HG02970 (cell line): ENCODE measurements around the gene USP5.

ENCODE experiments used
- ATAC-seq: cut with Tn5 transposase; IDR thresholded peaks from one replicate; pipeline ENCODE4 v1.9.1; 2021; ENCODE audit warnings: mild to moderate bottlenecking, moderate library complexity, moderate number of reproducible peaks; ENCODE audit not compliant: unreplicated experiment, low FRiP score

USP5 gene

DNA sequence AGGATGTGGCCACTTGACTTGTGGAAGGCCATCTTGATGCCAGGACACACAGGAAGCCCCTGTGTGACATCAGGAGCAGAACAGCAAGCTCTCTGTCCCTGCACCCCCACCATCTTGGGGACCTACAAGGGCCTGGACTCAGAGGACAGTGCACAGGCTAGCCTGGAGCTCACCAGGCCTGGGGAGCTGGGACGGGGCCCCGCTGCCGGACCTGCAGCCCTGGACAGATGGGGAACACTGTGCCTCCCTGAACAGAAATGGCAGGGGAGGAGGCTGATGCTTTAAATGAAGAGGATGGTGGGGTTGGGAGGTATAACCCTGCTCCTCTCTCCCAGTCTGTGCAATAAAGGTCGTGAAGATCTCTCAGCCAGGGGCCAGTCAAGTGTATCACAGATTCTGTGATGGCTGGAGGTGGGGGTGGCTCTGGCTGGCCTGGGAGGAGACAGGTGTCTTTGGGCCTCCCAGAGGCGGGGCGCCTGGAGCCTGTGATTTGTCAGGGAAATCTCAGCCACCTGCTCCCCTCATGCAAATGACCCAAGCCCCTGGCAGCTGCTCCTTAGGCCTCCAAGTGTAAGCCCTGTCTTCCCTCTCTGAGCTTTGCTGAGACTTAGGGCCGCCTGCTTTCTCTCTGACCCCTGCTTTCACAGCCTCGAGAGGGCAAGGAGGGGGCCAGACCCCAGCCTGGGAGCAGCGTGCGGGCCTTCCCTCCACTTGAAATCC is 12.3 kb upstream of the USP5 start:
- no peak for ATAC-seq

DNA sequence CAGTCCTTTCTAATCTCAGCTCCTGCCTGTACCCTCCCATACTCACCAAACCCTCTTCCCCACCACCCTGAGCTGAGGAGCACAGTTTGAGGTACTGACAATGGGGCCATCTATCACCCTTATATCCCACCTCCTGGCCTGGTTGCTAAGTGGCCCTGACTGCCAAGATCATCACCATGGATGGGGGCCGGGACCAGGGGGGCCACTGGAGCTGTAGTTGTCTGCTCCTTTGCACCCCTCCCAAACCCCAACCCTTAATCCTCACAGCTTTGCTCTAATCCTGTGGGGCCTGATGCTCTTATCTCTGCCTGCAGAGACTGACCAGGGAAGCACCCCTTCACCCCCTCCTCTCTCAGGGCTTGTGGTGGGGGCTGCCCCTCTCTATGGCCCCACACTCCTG is 11.6 kb upstream of the USP5 start:
- ATAC-seq: no peak

DNA sequence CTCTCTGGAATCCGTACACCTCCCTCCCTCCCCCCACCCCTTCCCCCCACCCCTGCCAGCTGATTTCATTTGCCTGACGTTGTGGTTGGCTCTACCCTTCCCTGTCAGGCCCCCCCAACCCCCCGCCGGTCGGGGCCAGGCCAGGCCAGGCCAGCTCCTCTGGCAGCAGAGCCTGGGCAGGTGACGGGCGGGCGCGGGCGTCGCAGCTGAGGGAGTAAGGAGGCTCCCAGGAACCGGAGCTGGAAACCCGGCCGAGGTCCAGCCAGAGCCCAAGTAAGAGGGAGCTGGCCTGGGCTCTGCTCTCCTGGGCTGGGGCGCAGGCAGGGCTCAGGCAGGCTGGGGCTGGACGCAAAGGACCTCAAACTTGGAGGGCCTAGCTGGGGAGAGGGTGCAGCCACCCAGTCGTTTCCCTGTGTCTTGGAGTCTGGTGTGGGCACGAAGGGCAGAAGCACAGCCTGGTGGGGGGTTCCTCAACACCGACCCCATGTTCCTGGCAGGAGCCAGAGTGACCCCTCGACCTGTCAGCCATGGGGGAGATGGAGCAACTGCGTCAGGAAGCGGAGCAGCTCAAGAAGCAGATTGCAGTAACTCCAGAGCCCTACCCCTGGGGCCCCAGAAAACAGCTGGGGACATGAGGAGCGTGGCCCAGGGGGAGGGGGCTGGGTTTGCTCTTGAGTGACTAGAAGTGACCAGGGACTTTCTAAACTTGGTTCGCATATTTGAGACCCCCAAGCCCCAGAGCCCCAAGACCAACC is 11.0 kb upstream of the USP5 start, which contains the start of gene GNB3:
GNB3 (plus strand) TSS at position 165 of the 755 bp plus-strand sequence; CDS start at position 528, 363 bp downstream.
- no peak for ATAC-seq

DNA sequence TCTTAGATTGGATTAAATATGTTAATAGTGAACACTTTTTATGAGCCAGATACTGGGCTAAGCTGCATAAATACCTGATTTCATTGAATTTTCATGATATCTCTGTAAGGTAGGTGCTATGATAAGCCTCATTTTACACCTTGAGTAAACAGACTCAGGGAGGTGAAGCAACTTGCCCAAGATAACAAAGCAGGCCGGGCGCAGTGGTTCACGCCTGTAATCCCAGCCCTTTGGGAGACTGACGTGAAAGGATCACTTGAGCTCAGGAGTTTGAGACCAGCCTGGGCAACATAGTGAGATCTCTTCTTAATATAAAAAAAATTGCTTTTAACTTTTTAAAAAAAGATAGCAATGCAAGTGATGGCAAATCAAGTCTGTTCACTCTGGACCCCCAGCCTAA is 9.9 kb upstream of the USP5 start:
- no peak for ATAC-seq

DNA sequence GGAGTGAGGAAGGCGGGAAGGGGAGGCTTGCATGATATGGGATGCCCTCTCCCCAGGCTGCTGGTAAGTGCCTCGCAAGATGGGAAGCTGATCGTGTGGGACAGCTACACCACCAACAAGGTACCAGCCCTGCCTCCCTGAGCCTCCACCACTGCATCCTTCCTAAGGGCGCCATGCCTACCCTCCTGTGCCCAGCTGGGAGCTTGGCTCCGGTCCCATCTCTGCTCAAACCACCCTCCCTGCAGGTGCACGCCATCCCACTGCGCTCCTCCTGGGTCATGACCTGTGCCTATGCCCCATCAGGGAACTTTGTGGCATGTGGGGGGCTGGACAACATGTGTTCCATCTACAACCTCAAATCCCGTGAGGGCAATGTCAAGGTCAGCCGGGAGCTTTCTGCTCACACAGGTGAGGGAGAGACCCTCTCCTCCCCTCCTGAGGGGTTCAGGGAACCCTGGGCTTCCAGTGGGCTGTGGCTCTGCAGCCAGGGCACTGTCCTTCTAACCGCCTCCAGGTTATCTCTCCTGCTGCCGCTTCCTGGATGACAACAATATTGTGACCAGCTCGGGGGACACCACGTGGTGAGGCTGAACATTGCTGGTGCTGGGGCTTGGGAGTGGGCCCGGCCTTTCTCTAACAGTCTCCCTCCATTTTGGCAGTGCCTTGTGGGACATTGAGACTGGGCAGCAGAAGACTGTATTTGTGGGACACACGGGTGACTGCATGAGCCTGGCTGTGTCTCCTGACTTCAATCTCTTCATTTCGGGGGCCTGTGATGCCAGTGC is 8.6 kb upstream of the USP5 start:
- no peak for ATAC-seq

DNA sequence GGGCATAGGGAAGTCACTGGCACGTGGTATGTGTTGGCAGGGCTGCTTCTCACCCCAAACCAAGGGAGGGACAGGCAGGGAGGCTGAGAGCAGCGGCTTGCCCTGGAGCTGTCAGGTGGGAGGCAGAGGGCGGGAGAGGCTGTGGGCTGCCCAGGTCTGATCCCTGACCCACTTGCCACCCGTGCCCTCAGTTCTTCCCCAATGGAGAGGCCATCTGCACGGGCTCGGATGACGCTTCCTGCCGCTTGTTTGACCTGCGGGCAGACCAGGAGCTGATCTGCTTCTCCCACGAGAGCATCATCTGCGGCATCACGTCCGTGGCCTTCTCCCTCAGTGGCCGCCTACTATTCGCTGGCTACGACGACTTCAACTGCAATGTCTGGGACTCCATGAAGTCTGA is 6.6 kb upstream of the USP5 start:
- no peak for ATAC-seq

GRCh38 chr12:6846316-6846869 is 5.6 kb upstream of the USP5 start:
- ATAC-seq: no peak

- no peak for ATAC-seq
Measured at GRCh38 chr12:6847676-6848075, 4.3 kb upstream of the USP5 start.

GRCh38 chr12:6849427-6849826 is 2.5 kb upstream of the USP5 start:
- no peak for ATAC-seq

- ATAC-seq: no peak
Measured at GRCh38 chr12:6849976-6850560, 1.9 kb upstream of the USP5 start.

- no peak for ATAC-seq
Measured at GRCh38 chr12:6850796-6851152, 1.2 kb upstream of the USP5 start.

DNA sequence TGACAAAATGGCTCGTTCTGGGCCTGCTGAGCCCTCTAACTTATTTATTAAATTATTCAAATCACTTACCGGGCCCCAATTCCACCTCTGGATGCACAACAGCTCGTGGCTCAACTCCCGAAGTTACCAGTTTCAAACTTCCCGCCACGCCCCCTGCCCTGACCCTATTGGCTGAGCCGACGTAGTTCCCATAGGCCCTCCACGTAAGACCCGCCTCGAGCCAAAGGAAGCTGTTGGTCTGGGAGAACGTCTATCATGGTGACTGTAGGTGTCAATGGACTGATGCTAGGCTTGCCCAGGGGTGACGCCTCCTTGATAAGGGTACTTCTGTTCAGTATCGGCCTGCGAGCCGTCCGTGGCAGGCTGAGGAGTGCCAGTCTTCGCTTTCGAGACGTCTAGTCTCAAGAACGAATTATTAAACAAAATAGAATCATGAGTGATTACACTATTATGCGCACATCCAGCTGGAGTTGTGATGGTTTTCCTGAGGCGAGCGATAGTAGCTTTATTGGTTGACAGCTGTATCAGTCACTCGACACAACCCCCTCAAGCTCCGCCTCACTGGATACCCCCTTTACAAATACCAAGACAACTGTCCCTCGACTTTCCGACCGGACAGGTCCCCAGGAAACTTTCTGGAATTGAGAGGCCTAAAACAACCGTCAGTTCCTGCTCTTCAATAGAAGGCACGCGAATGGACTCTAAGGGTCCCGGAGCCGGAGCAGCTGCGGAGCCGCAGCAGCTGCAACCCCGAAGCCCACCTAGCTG is 613 bp upstream of the USP5 start, which contains the start of gene CDCA3:
CDCA3 (minus strand) TSS at position 134 of the 768 bp plus-strand sequence. CDS start 334 bp downstream, outside the sequence.
- ATAC-seq: peak; percentile 48

DNA sequence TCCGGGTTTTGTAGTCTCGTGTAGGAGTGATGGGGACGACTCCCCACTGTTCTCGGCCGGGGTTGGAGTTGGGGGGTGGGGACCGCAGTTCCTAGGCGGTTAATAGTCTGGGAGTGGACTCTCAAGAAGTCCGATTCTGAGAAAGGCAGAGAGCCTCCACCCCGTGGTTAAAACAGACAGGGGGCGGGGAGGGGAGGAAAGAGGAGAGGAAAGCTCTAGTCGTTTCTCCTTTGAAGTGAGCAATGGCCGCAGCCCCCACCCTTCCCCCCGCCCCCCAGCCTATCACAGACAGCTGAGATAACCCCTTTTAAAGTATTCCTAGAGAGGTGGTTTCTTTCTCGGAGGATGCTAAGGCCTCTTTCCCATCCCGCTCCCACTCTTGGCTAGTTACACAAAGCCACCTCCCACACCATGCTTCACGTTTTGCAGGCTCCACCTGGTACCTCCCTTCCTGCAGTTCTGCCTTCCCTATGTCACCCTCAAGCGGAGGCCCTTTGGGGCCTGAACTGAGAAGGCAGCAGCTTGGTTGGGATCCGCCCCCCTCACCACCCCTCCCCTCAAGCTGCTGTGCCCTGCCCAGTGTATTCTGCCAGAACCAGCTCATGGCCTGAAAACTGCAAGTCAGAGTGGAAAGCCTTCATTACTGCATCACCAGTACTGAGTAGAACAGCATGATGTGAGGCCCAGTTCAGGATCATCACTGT is 853 bp downstream of the USP5 start:
- no peak for ATAC-seq

GRCh38 chr12:6853626-6854025 is 1.7 kb downstream of the USP5 start:
- ATAC-seq: no peak

DNA sequence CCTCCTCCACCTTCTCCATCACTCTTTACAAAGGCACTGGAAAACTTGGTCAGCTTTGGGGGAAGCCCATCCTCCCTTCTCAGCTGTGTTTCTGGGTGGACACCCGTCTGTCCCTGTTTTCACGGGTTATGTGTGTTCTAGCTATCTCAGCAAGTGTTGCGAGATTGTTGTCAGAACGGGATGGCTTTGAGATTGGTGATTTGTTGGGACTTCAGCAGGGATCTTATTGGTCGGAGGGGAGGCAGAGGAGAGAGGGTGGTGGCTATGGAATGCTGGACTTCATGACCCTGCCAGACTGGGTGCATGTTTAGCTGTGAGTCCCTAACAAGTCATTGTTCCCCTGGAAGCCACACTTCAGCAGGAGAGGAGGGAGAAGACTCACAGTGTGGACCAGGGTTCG is 2.1 kb downstream of the USP5 start:
- no peak for ATAC-seq

DNA sequence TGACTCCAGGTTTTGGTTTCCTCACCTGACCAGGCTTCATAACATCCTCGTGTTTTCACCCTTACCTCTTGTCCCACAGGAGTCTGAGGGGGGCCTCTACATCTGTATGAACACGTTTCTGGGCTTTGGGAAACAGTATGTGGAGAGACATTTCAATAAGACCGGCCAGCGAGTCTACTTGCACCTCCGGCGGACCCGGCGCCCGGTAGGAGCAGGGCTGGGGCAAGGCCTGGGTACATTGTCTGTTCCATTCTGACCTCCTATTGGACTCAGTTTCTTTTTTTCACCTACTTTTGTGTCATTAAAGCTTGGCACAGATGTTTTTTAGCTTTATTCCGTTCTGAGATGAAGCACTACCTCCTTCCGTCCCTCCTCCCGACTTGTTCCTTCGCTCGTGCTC is 3.4 kb downstream of the USP5 start:
- no peak for ATAC-seq

GRCh38 chr12:6858799-6859198 is 6.8 kb downstream of the USP5 start:
- ATAC-seq: no peak

- no peak for ATAC-seq
Measured at GRCh38 chr12:6860116-6860515, 8.2 kb downstream of the USP5 start.

GRCh38 chr12:6860942-6861341 is 9.0 kb downstream of the USP5 start:
- no peak for ATAC-seq
